ENCODE results near the gene DNAH1.
A peak's percentile ranks its signal among the peaks of the same experiment; 100 is the strongest.

The DNAH1 gene

DNA sequence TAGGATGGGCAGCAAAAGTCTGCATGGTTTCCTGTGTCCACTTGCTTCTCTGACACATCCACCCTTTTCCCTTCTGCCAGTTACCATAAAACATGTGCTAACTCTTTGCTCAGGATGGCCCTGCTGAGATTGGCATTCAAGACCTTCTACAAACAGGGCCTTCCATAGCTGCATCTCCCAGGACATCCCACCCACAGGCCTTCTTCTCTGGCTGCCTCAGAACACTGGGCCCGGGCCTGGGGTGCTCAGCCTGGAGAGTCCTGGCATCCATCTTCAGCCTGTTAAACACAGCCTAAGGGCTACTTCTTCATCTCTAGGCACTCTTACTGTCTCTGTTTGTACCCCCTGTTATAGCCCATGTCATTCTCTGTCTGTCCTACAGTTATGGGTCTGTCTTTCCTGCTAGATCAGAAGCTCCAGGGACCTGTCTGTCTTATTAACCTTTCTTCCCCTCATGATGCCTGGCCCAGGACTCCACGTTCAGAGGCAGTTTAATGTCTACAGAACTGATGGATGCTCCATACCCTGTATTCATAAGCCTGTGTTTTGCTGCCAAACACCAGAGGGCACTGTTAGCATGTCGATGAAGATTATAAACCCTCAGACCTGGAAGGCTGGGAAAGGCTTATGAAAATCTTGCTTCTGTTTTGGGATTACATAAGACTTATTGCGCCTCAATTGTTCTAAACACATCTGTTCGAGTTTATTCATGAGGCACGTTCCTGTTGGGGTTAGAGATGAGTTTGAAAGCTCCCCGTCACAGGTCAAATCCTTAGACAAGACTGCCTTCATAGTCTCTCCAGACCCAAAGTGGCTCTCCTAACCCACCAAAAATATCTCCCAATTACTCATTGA, 112.3 kb downstream of the DNAH1 start:
- H3K4me3 ChIP-seq (ENCODE audit: control insufficient read depth, low read depth, low read length), result no peak overlapping the region
- DNase-seq (ENCODE audit: low read depth), result peak; percentile 78
- TF ChIP-seq CTCF (IDR thresholded peaks at IDR 0.05; ENCODE audit: control insufficient read depth, insufficient read depth, low read depth, low read length, missing control alignments), result peak; percentile 73

DNA sequence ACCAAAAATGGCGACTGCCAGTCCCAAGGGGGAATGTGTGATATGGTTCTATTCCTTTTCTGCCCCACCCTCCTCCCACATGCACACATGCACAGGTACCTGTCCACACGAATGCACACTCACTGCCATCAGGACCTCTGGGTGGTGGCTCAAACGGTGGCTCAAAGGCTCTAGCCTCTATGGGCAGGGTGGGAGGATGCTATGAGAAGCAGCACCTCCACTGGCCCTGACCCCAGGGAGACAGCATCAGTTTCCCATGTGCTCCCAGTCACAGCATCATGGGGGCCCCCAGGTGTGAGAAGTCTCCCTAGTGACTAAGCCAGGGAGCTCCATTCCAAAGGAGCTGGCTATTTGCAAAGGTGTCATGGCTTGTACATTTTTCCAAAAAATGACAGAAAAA, 112.9 kb downstream of the DNAH1 start:
- DNase-seq (ENCODE audit: low read depth), result no peak
- no peak for TF ChIP-seq CTCF (IDR thresholded peaks at IDR 0.05; ENCODE audit: control insufficient read depth, insufficient read depth, low read depth, low read length, missing control alignments)
- no peak overlapping the region for H3K4me3 ChIP-seq (ENCODE audit: control insufficient read depth, low read depth, low read length)

GRCh38 chr3:52429779-52430415, 113.8 kb downstream of the DNAH1 start:
- TF ChIP-seq CTCF (IDR thresholded peaks at IDR 0.05; ENCODE audit: control insufficient read depth, insufficient read depth, low read depth, low read length, missing control alignments), result no peak
- H3K4me3 ChIP-seq (ENCODE audit: control insufficient read depth, low read depth, low read length), result no peak overlapping the region
- DNase-seq (ENCODE audit: low read depth), result no peak

DNA sequence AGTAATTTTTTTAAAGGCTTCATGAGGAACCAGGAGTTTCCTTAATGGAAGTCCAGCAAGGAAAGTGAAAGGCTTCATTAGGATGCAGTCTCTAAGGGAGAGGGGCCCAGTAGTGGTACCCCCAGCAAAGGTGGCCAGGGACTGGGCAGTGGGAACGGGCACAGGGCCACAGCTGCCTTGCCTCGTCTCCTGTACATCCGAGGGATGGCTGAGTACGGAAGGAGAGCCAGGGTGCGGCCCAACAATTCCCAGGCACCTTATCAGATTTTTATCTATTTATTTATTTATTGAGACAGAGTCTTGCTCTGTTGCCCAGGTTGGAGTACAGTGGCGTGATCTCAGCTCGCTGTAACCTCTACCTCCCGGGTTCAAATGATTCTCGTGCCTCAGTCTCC, 114.3 kb downstream of the DNAH1 start:
- DNase-seq (ENCODE audit: low read depth), result no peak
- H3K4me3 ChIP-seq (ENCODE audit: control insufficient read depth, low read depth, low read length), result no peak overlapping the region
- TF ChIP-seq CTCF (IDR thresholded peaks at IDR 0.05; ENCODE audit: control insufficient read depth, insufficient read depth, low read depth, low read length, missing control alignments), result no peak

DNA sequence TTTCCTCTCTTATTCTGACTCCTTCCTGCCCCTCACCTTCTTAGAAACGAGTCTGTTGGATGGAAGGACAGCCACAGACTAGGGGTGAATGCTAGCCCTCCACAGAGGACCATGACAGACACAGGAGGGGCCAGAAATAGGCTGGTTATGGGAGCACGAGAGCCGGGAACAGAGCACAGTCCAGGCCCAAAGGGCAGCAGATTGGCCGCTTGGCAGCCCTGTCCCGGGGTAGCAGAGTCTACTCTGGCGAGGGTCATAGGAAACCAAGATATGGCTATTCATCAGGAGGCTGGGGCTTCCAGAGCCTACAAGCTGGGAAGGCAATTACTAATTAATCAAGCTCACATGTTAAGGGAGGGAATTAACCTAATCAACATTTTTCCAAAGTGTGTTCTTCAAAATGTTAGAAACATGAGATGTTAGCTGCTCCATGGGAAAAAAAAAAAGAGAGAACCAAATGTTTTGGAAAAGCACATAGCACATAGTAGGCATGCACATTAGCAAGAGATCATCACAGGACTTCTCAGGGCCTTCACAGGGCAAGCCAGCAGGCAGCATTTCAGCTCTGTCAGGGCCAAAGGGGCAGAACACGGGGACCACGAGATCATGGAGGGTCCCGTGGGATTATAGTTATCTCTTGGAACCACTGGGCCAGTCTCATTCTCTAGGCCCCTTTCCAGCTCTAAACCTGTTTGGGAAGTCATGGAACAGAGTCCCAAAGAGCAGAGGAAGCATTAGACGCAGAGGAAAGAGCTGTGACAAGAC, 115.5 kb downstream of the DNAH1 start:
- no peak for TF ChIP-seq CTCF (IDR thresholded peaks at IDR 0.05; ENCODE audit: control insufficient read depth, insufficient read depth, low read depth, low read length, missing control alignments)
- DNase-seq (ENCODE audit: low read depth), result no peak
- no peak overlapping the region for H3K4me3 ChIP-seq (ENCODE audit: control insufficient read depth, low read depth, low read length)

DNA sequence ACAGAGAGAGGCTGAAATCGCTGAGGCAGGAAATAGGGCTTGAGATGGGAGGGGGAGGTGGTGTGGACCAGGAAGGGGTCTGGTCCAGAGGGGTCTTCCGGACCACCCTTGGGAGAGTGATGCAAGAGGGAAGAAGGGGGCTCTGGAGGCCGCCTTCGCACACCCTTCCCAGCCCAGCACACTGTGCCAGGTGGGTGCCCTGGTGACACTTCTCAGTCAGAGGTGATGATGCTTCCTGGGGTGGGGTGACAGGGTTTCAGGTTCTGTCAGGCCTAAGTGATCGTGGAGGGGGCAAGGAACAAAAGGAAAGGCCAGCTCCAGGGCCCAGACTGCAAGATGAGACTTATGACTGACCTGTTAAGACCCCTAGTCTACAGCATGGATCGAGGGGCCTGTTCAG, 116.1 kb downstream of the DNAH1 start:
- no peak overlapping the region for H3K4me3 ChIP-seq (ENCODE audit: control insufficient read depth, low read depth, low read length)
- TF ChIP-seq CTCF (IDR thresholded peaks at IDR 0.05; ENCODE audit: control insufficient read depth, insufficient read depth, low read depth, low read length, missing control alignments), result no peak

More for the DNA sequence above, 116.1 kb downstream of the DNAH1 start:
- DNase-seq (ENCODE audit: low read depth), result no peak
